Prostate gland (tissue), 2 donors: Measurements from ENCODE around the gene IL20RB.

Experiments used
- CTCF ChIP-seq, 4 experiments: fragments of 200-600 bp in 2 of 4; fragments of 450-650 bp in 2 of 4; sonication (generic) in 2 of 4; IDR thresholded peaks; 1 replicate in 3 of 4; 2 replicates in 1 of 4; pipeline ENCODE4 v1.5.1; 2016 to 2019; ENCODE audit warnings: antibody characterized with exemption in 4 of 4, mild to moderate bottlenecking in 2 of 4, moderate library complexity in 2 of 4
- POLR2A ChIP-seq: fragments of 450-650 bp; IDR thresholded peaks from one replicate; pipeline ENCODE4 v1.6.1; 2016; ENCODE audit warnings: antibody characterized with exemption, mild to moderate bottlenecking
- POLR2AphosphoS5 ChIP-seq: sonication (generic); formaldehyde crosslinking; IDR thresholded peaks from one replicate; pipeline ENCODE4 v1.6.1; 2017; ENCODE audit warnings: antibody characterized with exemption

GRCh38 chr3:137020888-137021287 is 63.1 kb downstream of the IL20RB start:
- TF ChIP-seq POLR2AphosphoS5 (no peak), CTCF (IDR thresholded peaks at IDR 0.05) (no peak), POLR2A (no peak)
